HEK293 (cell line): Measurements from ENCODE around the gene GTF2H3.

Source experiments
- BCL11A ChIP-seq: fragments of 450-650 bp; formaldehyde crosslinking; IDR thresholded peaks from 2 replicates; pipeline ENCODE4 v1.5.1; 2016; ENCODE audit warnings: low read depth, missing biosample characterization, missing genetic modification characterization
- GLIS2 ChIP-seq: fragments of 450-650 bp; formaldehyde crosslinking; IDR thresholded peaks from 2 replicates; pipeline ENCODE4 v1.5.1; 2016; ENCODE audit warnings: missing biosample characterization, missing genetic modification characterization
- KLF7 ChIP-seq: fragments of 450-650 bp; formaldehyde crosslinking; IDR thresholded peaks from 2 replicates; pipeline ENCODE4 v1.5.1; 2016; ENCODE audit warnings: missing biosample characterization, missing genetic modification characterization, borderline replicate concordance
- OVOL3 ChIP-seq: fragments of 450-650 bp; formaldehyde crosslinking; IDR thresholded peaks from 2 replicates; pipeline ENCODE4 v1.5.1; 2016; ENCODE audit warnings: missing biosample characterization, missing genetic modification characterization
- REPIN1 ChIP-seq: fragments of 450-650 bp; formaldehyde crosslinking; IDR thresholded peaks from 2 replicates; pipeline ENCODE4 v1.5.1; 2017; ENCODE audit warnings: missing biosample characterization, missing genetic modification characterization, low read depth
- SCRT1 ChIP-seq: fragments of 450-650 bp; formaldehyde crosslinking; IDR thresholded peaks from 2 replicates; pipeline ENCODE4 v1.5.1; 2016; ENCODE audit warnings: missing biosample characterization, missing genetic modification characterization, borderline replicate concordance
- TRIM28 ChIP-seq: IDR thresholded peaks from 2 replicates; pipeline ENCODE4 v1.6.1; 2011; ENCODE audit warnings: low read length, control low read depth, borderline replicate concordance
- ZNF157 ChIP-seq: fragments of 450-650 bp; formaldehyde crosslinking; IDR thresholded peaks from 2 replicates; pipeline ENCODE4 v1.5.1; 2016; ENCODE audit warnings: missing biosample characterization, missing genetic modification characterization
- ZNF19 ChIP-seq: fragments of 450-650 bp; formaldehyde crosslinking; IDR thresholded peaks from 2 replicates; pipeline ENCODE4; 2016; ENCODE audit warnings: missing biosample characterization, missing genetic modification characterization, low read depth
- ZNF2 ChIP-seq: fragments of 450-650 bp; formaldehyde crosslinking; IDR thresholded peaks from 2 replicates; pipeline ENCODE4 v1.5.1; 2016; ENCODE audit warnings: missing biosample characterization, missing genetic modification characterization
- ZNF391 ChIP-seq: fragments of 450-650 bp; formaldehyde crosslinking; IDR thresholded peaks from 2 replicates; pipeline ENCODE4 v1.5.1; 2016; ENCODE audit warnings: low read depth, missing biosample characterization, missing genetic modification characterization, borderline replicate concordance
- ZNF510 ChIP-seq: fragments of 450-650 bp; formaldehyde crosslinking; IDR thresholded peaks from 2 replicates; pipeline ENCODE4 v1.5.1; 2018; ENCODE audit warnings: mild to moderate bottlenecking, missing genetic modification characterization, missing biosample characterization; ENCODE audit not compliant: insufficient replicate concordance
- ZNF530 ChIP-seq: fragments of 450-650 bp; formaldehyde crosslinking; IDR thresholded peaks from 2 replicates; pipeline ENCODE4 v1.5.1; 2016; ENCODE audit warnings: low read depth, missing biosample characterization, missing genetic modification characterization
- ZNF558 ChIP-seq: fragments of 450-650 bp; formaldehyde crosslinking; IDR thresholded peaks from 2 replicates; pipeline ENCODE4 v1.5.1; 2016; ENCODE audit warnings: missing biosample characterization, missing genetic modification characterization
- TF ChIP-seq, protein P1 (sequence below): fragments of 450-650 bp; formaldehyde crosslinking; IDR thresholded peaks from 2 replicates; pipeline ENCODE4 v1.5.1; 2017; ENCODE audit warnings: missing biosample characterization, missing genetic modification characterization
- TF ChIP-seq, protein P2 (sequence below): fragments of 450-650 bp; formaldehyde crosslinking; IDR thresholded peaks from 2 replicates; pipeline ENCODE4 v1.5.1; 2016; ENCODE audit warnings: missing biosample characterization, missing genetic modification characterization
- TF ChIP-seq, protein P3 (sequence below): fragments of 450-650 bp; formaldehyde crosslinking; conservative IDR thresholded peaks from 2 replicates; pipeline ENCODE4 v1.5.1; 2016; ENCODE audit warnings: low read depth, missing biosample characterization, missing genetic modification characterization
- TF ChIP-seq, protein P4 (sequence below): fragments of 450-650 bp; formaldehyde crosslinking; IDR thresholded peaks from 2 replicates; pipeline ENCODE4 v1.5.1; 2016; ENCODE audit warnings: missing biosample characterization, missing genetic modification characterization
- TF ChIP-seq, protein P5 (sequence below): fragments of 450-650 bp; formaldehyde crosslinking; conservative IDR thresholded peaks from 2 replicates; pipeline ENCODE4 v1.5.1; 2016; ENCODE audit warnings: low read depth, missing biosample characterization, missing genetic modification characterization
- TF ChIP-seq, protein P6 (sequence below): fragments of 450-650 bp; formaldehyde crosslinking; IDR thresholded peaks from 2 replicates; pipeline ENCODE4; 2016; ENCODE audit warnings: missing biosample characterization, missing genetic modification characterization

GTF2H3 gene

DNA sequence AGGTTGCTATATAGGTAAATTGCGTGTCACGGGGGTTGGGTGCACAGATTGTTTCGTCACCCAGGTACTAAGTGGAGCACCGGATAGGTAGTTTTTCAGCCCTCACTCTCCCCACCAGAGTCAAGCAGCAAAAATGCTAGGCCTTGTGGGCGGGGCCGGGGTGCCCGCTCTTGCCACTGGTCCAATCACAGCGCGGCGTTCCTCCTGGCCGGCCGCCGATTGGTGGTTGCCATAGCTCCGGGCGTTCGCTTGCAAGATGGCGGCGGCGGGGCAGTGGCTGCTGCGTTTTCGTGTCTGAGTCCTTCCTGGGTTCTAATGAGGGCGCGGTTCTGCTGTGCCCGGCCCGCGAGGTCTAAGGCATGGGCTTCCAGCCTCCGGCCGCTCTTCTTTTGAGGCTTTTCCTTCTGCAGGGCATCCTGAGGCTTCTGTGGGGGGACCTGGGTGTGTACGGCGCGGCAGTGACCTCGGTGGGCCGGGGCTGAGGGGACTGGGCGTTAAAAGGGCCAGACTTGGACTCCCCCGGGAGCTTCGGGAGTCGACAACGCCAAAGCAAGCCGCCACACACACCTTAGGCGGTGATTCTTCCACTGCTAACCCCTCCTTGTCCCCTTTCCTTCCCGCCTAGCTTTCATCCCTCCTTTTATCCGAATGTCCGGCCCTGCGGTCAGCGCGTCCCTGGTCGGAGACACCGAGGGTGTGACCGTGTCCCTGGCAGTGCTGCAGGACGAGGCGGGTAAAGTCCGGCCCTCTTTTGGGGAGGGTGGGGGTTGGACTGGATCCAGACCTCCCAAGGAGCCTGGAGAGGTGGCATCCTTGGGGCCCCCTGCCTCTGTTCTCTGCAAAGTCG is 37.5 kb downstream of the GTF2H3 start, which contains the start of gene TCTN2 (continued):
- TF ChIP-seq, protein P1, sequence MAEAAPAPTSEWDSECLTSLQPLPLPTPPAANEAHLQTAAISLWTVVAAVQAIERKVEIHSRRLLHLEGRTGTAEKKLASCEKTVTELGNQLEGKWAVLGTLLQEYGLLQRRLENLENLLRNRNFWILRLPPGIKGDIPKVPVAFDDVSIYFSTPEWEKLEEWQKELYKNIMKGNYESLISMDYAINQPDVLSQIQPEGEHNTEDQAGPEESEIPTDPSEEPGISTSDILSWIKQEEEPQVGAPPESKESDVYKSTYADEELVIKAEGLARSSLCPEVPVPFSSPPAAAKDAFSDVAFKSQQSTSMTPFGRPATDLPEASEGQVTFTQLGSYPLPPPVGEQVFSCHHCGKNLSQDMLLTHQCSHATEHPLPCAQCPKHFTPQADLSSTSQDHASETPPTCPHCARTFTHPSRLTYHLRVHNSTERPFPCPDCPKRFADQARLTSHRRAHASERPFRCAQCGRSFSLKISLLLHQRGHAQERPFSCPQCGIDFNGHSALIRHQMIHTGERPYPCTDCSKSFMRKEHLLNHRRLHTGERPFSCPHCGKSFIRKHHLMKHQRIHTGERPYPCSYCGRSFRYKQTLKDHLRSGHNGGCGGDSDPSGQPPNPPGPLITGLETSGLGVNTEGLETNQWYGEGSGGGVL, result no peak
- no peak for TF ChIP-seq OVOL3 (tag by site-specific recombination)
- TF ChIP-seq, protein P2, sequence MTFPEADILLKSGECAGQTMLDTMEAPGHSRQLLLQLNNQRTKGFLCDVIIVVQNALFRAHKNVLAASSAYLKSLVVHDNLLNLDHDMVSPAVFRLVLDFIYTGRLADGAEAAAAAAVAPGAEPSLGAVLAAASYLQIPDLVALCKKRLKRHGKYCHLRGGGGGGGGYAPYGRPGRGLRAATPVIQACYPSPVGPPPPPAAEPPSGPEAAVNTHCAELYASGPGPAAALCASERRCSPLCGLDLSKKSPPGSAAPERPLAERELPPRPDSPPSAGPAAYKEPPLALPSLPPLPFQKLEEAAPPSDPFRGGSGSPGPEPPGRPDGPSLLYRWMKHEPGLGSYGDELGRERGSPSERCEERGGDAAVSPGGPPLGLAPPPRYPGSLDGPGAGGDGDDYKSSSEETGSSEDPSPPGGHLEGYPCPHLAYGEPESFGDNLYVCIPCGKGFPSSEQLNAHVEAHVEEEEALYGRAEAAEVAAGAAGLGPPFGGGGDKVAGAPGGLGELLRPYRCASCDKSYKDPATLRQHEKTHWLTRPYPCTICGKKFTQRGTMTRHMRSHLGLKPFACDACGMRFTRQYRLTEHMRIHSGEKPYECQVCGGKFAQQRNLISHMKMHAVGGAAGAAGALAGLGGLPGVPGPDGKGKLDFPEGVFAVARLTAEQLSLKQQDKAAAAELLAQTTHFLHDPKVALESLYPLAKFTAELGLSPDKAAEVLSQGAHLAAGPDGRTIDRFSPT (tag by site-specific recombination), result no peak; the same call in 1 of the 2 replicates
- no peak for TF ChIP-seq TRIM28
- TF ChIP-seq BCL11A (tag by site-specific recombination), result no peak
- TF ChIP-seq, protein P3, sequence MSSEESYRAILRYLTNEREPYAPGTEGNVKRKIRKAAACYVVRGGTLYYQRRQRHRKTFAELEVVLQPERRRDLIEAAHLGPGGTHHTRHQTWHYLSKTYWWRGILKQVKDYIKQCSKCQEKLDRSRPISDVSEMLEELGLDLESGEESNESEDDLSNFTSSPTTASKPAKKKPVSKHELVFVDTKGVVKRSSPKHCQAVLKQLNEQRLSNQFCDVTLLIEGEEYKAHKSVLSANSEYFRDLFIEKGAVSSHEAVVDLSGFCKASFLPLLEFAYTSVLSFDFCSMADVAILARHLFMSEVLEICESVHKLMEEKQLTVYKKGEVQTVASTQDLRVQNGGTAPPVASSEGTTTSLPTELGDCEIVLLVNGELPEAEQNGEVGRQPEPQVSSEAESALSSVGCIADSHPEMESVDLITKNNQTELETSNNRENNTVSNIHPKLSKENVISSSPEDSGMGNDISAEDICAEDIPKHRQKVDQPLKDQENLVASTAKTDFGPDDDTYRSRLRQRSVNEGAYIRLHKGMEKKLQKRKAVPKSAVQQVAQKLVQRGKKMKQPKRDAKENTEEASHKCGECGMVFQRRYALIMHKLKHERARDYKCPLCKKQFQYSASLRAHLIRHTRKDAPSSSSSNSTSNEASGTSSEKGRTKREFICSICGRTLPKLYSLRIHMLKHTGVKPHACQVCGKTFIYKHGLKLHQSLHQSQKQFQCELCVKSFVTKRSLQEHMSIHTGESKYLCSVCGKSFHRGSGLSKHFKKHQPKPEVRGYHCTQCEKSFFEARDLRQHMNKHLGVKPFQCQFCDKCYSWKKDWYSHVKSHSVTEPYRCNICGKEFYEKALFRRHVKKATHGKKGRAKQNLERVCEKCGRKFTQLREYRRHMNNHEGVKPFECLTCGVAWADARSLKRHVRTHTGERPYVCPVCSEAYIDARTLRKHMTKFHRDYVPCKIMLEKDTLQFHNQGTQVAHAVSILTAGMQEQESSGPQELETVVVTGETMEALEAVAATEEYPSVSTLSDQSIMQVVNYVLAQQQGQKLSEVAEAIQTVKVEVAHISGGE (tag by site-specific recombination), result no peak
- TF ChIP-seq REPIN1 (tag by site-specific recombination), result no peak
- TF ChIP-seq, protein P4, sequence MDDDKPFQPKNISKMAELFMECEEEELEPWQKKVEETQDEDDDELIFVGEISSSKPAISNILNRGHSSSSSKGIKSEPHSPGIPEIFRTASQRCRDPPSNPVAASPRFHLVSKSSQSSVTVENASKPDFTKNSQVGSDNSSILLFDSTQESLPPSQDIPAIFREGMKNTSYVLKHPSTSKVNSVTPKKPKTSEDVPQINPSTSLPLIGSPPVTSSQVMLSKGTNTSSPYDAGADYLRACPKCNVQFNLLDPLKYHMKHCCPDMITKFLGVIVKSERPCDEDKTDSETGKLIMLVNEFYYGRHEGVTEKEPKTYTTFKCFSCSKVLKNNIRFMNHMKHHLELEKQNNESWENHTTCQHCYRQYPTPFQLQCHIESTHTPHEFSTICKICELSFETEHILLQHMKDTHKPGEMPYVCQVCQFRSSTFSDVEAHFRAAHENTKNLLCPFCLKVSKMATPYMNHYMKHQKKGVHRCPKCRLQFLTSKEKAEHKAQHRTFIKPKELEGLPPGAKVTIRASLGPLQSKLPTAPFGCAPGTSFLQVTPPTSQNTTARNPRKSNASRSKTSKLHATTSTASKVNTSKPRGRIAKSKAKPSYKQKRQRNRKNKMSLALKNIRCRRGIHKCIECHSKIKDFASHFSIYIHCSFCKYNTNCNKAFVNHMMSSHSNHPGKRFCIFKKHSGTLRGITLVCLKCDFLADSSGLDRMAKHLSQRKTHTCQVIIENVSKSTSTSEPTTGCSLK (tag by site-specific recombination), result no peak
- peak; percentile 41; the same call in 1 of the 2 replicates for TF ChIP-seq GLIS2 (tag by site-specific recombination)
- no peak for TF ChIP-seq SCRT1 (tag by site-specific recombination)
- TF ChIP-seq ZNF558 (tag by site-specific recombination), result no peak
- TF ChIP-seq ZNF530 (tag by site-specific recombination), result no peak
- 0 out of 2 replicates have a peak, but pooled peaks have one; percentile 34 for TF ChIP-seq ZNF2
- no peak for TF ChIP-seq ZNF19
- TF ChIP-seq ZNF157, result no peak
- 0 out of 2 replicates have a peak, but pooled peaks have one; percentile 45 for TF ChIP-seq KLF7 (tag by site-specific recombination)
- TF ChIP-seq, protein P5, sequence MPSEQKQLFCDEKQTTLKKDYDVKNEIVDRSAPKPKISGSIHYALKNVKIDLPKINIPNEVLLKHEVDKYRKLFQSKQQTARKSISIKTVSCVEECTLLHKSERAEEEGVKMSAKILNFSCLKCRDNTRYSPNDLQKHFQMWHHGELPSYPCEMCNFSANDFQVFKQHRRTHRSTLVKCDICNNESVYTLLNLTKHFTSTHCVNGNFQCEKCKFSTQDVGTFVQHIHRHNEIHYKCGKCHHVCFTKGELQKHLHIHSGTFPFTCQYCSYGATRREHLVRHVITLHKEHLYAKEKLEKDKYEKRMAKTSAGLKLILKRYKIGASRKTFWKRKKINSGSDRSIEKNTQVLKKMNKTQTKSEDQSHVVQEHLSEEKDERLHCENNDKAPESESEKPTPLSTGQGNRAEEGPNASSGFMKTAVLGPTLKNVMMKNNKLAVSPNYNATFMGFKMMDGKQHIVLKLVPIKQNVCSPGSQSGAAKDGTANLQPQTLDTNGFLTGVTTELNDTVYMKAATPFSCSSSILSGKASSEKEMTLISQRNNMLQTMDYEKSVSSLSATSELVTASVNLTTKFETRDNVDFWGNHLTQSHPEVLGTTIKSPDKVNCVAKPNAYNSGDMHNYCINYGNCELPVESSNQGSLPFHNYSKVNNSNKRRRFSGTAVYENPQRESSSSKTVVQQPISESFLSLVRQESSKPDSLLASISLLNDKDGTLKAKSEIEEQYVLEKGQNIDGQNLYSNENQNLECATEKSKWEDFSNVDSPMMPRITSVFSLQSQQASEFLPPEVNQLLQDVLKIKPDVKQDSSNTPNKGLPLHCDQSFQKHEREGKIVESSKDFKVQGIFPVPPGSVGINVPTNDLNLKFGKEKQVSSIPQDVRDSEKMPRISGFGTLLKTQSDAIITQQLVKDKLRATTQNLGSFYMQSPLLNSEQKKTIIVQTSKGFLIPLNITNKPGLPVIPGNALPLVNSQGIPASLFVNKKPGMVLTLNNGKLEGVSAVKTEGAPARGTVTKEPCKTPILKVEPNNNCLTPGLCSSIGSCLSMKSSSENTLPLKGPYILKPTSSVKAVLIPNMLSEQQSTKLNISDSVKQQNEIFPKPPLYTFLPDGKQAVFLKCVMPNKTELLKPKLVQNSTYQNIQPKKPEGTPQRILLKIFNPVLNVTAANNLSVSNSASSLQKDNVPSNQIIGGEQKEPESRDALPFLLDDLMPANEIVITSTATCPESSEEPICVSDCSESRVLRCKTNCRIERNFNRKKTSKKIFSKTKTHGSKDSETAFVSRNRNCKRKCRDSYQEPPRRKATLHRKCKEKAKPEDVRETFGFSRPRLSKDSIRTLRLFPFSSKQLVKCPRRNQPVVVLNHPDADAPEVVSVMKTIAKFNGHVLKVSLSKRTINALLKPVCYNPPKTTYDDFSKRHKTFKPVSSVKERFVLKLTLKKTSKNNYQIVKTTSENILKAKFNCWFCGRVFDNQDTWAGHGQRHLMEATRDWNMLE (tag by site-specific recombination), result no peak; the same call in 1 of the 2 replicates
- TF ChIP-seq ZNF510 (tag by site-specific recombination), result no peak
- TF ChIP-seq, protein P6, sequence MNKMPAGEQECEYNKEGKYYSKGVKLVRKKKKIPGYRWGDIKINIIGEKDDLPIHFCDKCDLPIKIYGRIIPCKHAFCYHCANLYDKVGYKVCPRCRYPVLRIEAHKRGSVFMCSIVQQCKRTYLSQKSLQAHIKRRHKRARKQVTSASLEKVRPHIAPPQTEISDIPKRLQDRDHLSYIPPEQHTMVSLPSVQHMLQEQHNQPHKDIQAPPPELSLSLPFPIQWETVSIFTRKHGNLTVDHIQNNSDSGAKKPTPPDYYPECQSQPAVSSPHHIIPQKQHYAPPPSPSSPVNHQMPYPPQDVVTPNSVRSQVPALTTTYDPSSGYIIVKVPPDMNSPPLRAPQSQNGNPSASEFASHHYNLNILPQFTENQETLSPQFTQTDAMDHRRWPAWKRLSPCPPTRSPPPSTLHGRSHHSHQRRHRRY (tag by site-specific recombination), result no peak
- TF ChIP-seq ZNF391 (tag by site-specific recombination), result no peak
